Kasumi-1 (cell line): ENCODE data around the gene SH3RF3.

Experiments used
- DNase-seq, 2 experiments: peaks; one replicate each; lab custom pipeline; 2025; lab: John Stamatoyannopoulos, UW

The SH3RF3 gene

GRCh38 chr2:109352898-109353689, 224.1 kb downstream of the SH3RF3 start:
- DNase-seq = no peak

GRCh38 chr2:109353806-109354745, 225.1 kb downstream of the SH3RF3 start:
- no peak for DNase-seq

DNA sequence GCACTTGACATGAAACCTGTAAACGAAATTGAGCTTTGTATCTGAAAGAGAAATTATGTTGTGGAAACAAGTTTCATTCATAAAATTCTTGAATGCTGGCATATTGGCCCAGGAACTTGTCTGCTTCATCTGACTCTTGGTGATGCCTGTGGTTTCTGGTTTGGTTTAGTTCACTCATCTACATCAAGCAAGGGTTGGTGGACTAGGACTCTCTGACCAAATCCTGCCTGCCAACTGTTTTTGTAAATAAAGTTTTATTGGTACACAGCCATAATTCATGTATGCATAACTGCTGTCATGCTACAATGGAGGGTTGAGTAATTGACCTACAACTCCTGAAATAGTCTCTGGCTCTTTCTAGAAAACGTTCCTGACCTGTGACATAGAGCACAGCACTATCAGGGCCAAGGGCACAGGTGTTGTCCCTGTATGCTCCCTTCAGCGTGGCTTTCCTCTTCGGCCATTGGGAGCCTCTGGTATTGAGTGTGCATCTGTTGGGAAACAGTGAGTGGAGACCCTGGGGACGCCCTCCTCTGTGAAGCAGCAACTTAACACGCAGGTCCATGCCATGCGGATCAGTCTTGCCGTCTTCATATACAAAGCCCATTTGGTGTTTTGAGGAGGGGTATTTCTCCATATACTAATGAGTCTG, 226.3 kb downstream of the SH3RF3 start:
- DNase-seq = no peak

- DNase-seq = no peak
These were observed 227.5 kb downstream of the SH3RF3 start for GRCh38 chr2:109356324-109357035.

GRCh38 chr2:109364217-109364616, 235.2 kb downstream of the SH3RF3 start:
- DNase-seq = no peak

- DNase-seq = no peak
These were observed 236.1 kb downstream of the SH3RF3 start for GRCh38 chr2:109365131-109365530.

- DNase-seq = no peak
These were observed 238.7 kb downstream of the SH3RF3 start for GRCh38 chr2:109367683-109368082.

GRCh38 chr2:109368798-109369197, 239.8 kb downstream of the SH3RF3 start:
- no peak for DNase-seq

GRCh38 chr2:109369671-109370191, 240.7 kb downstream of the SH3RF3 start:
- DNase-seq = no peak

DNA sequence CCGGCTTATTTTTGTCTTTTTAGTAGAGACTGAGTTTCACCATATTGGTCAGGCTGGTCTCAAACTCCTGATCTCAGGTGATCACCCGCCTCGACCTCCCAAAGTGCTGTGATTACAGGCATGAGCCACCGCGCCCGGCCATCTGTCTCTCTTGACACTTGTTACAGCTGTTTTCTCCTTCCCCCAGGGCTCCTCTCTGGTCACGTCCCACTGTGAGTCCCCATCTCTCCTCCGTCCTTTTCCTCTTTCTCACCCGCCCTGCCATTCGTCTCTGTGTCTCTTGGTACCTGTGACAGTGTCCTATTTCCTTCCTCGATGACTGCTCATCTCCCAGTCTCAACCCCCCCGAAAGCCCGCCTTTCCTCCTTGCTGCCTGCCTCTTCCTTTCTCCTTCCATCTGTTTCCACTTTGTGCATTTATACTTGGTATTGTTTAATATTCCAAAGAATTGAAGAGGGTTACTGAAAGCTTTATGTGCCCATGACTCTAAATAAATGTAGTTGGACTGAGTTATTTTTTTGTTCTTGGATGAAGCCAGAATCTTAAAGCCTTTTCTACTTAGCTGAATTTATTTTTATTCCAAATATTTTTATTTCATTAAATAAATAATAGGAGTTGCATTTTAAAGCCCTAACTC, 241.5 kb downstream of the SH3RF3 start:
- no peak for DNase-seq

DNA sequence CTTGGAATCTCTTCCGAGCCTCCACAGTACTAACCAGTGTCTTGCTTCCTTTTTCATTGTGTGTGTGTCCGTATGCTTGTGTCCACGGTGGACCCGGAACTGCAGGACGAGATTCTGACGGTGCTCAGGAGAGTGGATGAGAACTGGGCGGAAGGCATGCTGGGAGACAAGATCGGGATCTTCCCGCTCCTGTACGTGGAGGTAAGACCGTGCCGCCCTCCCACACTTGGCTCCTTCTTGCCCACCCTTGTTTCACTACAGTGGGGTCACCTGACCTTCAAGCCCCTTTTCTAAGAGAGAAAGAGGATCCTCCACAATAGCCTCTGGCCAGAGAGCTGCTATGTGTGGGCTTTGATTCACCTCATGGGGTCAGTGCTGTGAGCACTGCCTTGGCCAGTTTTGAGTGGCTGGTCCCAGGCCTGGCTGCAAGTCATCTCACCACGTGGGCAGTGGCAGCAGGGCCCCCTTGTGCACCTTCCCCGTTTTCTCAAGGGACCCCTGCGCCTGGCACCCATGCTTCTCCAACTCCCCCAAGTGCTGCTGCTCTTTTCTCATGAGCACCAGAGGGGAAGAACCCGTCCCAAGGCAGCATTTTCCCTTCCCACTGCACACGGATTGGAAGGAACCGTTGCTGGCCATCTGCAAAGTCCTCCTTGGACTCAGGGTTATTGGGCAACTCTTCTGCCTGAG, 242.6 kb downstream of the SH3RF3 start:
- DNase-seq = no peak

DNA sequence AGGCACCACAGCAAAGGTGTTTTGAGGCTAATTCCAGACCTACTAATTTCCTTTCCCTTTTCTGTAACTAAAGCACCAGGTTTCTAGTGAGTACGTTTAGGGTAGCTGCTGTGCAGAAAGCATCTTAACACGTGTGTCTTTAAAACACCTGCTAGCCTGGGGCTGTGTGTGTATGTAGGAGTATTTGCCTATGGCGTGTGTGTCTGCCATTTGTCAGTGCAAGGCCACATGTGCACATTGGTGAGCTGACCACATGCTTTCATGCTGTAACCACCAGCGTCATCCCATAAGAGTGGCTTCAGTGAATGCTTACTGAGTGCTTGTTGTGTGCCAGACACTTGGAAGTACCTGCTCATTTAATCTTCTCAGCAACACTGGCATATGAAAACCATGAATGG, 243.2 kb downstream of the SH3RF3 start:
- no peak for DNase-seq

DNA sequence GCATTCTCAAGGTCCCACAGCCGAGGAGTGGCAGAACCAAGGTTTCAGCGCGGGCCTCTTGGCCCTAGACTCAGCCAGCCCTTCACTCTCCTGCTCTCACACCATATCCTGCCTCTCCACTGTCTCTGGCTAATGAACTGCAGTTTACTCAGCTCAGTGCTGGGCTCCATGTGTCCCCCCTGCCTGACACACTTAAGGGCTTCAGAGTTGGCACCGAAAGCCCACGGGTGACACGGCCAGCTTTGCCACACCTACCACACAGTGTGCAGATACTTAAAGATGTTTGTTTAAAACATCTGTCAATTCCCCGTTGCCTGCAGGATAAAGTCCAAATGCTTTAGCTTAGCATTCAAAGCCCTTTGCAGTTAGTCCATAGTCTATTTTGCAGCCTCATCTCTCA, 243.6 kb downstream of the SH3RF3 start:
- DNase-seq = no peak

DNA sequence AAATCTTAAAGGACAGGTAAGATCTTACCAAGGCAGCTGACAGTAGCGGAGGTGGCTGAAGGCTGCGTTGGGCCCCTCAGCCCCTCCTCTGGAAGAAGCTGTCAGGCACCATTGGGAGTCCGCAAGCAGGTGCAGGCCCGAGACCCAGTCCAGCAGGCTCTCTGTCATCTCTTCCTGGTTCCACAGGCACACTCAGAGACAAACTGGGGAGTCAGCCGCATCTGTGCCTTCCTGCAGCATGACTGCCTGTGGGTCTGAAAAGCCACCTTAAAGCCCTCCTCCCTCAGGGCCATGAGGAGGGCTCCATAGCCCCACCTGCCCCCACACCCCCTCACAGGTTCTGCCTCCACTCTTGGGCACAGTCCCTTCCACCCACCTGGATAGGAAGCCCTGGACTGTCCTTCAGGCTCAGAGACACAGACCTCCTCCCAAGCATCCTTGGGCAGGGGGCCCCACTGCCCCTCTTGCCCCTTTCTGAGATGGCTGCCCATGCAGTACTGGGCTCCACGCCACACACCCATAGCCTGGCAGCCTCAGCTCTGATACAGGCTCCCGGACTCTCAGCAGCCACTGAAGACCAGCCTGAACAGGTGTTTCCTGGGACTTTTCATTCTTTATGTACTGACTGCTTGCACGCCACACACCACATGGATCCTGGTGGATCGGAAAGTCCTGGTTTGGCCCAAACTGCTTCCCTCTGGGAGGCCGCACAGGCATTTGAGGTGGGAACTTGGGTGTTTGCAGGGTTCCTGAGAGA, 245.0 kb downstream of the SH3RF3 start:
- no peak for DNase-seq

GRCh38 chr2:109374548-109375130, 245.6 kb downstream of the SH3RF3 start:
- DNase-seq = no peak

DNA sequence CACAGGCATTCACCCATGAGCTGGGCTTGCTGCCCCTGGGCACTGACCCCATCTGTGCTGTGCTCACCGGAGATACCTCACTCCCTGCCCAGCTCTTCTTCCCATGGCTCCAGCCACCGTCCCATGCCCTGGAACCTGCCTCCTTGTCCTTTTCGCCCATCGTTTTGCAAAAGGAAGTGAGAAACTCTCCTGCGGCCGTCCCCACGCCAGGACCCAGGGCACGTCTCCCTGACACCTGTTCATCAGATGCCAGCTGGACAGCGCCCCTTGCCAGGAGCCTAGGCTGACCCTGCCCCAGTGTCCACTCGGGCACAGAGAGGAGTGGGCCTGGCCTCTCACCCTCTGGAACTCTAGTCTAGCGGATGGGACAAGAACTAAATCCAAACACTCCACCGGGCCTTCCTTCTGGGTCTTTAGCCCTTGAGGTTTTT, 246.1 kb downstream of the SH3RF3 start:
- no peak for DNase-seq

GRCh38 chr2:109375656-109376055, 246.7 kb downstream of the SH3RF3 start:
- DNase-seq = no peak

DNA sequence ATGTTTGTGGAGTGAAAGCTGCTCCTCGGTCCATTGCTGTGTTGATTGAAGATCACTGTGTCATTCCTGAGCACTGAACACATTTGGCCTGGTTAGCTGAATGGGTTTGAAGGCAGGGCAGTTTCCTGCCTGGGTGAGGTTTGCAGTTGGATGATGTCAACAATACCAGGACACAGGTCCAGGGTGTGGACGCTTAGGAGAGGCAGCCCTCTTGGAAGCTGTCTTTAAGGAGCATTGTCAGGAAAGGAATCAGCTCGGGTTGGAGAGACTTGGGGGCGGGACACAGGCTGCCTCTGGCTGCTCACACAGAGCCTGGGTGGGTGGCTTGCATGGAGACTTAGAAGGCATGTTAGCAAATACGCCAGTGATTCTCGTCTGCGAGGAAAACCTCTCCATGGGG, 247.1 kb downstream of the SH3RF3 start:
- DNase-seq = no peak

DNA sequence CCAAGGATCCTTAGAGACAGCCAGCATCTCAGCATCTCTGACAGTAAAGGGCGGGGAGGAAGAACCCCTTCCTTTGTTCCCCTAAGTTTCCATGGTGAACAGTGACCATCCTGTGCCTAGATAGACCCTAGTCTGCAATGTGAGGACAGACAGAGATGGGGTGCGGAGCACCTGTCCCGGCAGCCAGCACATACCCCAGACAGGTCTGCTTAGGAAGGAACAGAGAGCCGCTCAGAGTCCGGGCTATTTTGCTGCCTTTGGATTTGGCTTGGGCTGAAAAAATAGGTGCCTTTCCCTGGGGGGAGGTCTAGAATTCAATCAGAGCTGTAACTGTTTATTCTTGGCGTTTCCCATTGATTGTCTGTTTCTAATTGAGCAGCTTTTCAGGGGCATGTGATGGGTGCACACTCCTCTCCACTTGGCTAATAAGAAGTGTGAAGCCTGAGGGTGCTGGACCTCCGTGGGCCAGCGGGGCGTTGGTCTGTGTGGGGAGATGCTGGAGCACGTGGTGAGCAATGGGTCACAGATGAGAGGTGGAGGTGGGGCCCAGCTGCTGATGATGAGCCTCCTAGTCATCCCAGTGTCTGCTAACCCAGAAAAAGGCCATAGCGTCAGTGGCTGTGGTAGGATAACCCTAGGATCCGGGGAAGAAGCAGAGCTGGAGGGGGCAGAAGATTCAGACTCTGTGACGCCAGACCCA, 247.9 kb downstream of the SH3RF3 start:
- no peak for DNase-seq
